Nephron (organoid): ENCODE measurements around the gene SMAD9.
A peak's percentile ranks its signal among the peaks of the same experiment; 100 is the strongest.
"Not testable (repeated sequence)": the region's sequence is repeated elsewhere in the genome, so short reads cannot be mapped to it uniquely, and the experiment has no call there.

Source experiments
- H3K27ac Mint-ChIP-seq, 3 experiments: 2 replicates each; pipeline ENCODE4 v1.8.0; 2020; ENCODE audit warnings: mixed read lengths in 3 of 3, mild to moderate bottlenecking in 2 of 3, moderate library complexity in 1 of 3
- H3K27me3 Mint-ChIP-seq: 2 replicates; pipeline ENCODE4 v1.8.0; 2021; ENCODE audit warnings: low read depth, mild to moderate bottlenecking, moderate library complexity, mixed read lengths
- H3K36me3 Mint-ChIP-seq: 2 replicates; pipeline ENCODE4 v1.8.0; 2020; ENCODE audit warnings: low read depth, mixed read lengths
- H3K4me1 Mint-ChIP-seq: 2 replicates; pipeline ENCODE4 v1.8.0; 2020; ENCODE audit warnings: mixed read lengths
- H3K4me3 Mint-ChIP-seq, 3 experiments: 2 replicates each; pipeline ENCODE4 v1.8.0; 2020; ENCODE audit warnings: mild to moderate bottlenecking in 3 of 3, mixed read lengths in 3 of 3, moderate library complexity in 2 of 3
- H3K9me3 Mint-ChIP-seq: 2 replicates; pipeline ENCODE4 v1.8.0; 2020; ENCODE audit warnings: mixed read lengths
- CTCF ChIP-seq, 3 experiments: fragments of 200-600 bp; sonication (generic); IDR thresholded peaks; one replicate each; pipeline ENCODE4 v1.5.0; 2021; ENCODE audit warnings: antibody characterized with exemption in 3 of 3; ENCODE audit not compliant: unreplicated experiment in 3 of 3

SMAD9 gene

GRCh38 chr13:36888645-36889044, 31.4 kb downstream of the SMAD9 start:
- no peak for TF ChIP-seq CTCF (IDR thresholded peaks at IDR 0.05; ENCODE audit: unreplicated experiment in 3 of 3)
- H3K36me3 Mint-ChIP-seq: no peaks in the 10 kb centered on the region
- peaks cover 20% of the 10 kb centered on the region for H3K4me1 Mint-ChIP-seq
- no peaks in the 10 kb centered on the region for H3K9me3 Mint-ChIP-seq
- no peak overlapping the region for H3K4me3 Mint-ChIP-seq
- H3K27me3 Mint-ChIP-seq: no peaks in the 10 kb centered on the region
- no peak overlapping the region for H3K27ac Mint-ChIP-seq

- Mint-ChIP-seq H3K9me3 (no peaks in the 10 kb centered on the region), H3K36me3 (no peaks in the 10 kb centered on the region), H3K27me3 (no peaks in the 10 kb centered on the region), H3K4me1 (peaks cover 25% of the 10 kb centered on the region), H3K27ac (peak overlapping the region in 1 of 3 experiments; percentile 11), H3K4me3 (no peak overlapping the region)
- no peak for TF ChIP-seq CTCF (IDR thresholded peaks at IDR 0.05; ENCODE audit: unreplicated experiment in 3 of 3)
Measured at GRCh38 chr13:36887758-36888521, 32.1 kb downstream of the SMAD9 start.

GRCh38 chr13:36885901-36886300, 34.1 kb downstream of the SMAD9 start:
- Mint-ChIP-seq H3K4me3 (no peak overlapping the region), H3K4me1 (peaks cover 36% of the 10 kb centered on the region), H3K27ac (no peak overlapping the region), H3K36me3 (no peaks in the 10 kb centered on the region), H3K27me3 (no peaks in the 10 kb centered on the region), H3K9me3 (no peaks in the 10 kb centered on the region)
- no peak for TF ChIP-seq CTCF (IDR thresholded peaks at IDR 0.05; ENCODE audit: unreplicated experiment in 3 of 3)

- Mint-ChIP-seq H3K4me3 (no peak overlapping the region), H3K4me1 (peaks cover 37% of the 10 kb centered on the region), H3K9me3 (no peaks in the 10 kb centered on the region), H3K27me3 (no peaks in the 10 kb centered on the region), H3K27ac (peak overlapping the region; percentile 12 to 50 (median 32)), H3K36me3 (peaks cover 8% of the 10 kb centered on the region)
- no peak for TF ChIP-seq CTCF (IDR thresholded peaks at IDR 0.05; ENCODE audit: unreplicated experiment in 3 of 3)
Measured at GRCh38 chr13:36884235-36884634, 35.8 kb downstream of the SMAD9 start.

GRCh38 chr13:36883824-36884223, 36.2 kb downstream of the SMAD9 start:
- no peak for TF ChIP-seq CTCF (IDR thresholded peaks at IDR 0.05; ENCODE audit: unreplicated experiment in 3 of 3)
- H3K27ac Mint-ChIP-seq: peak overlapping the region; percentile 12 to 50 (median 32)
- no peaks in the 10 kb centered on the region for H3K27me3 Mint-ChIP-seq
- peaks cover 12% of the 10 kb centered on the region for H3K36me3 Mint-ChIP-seq
- H3K4me1 Mint-ChIP-seq: peaks cover 36% of the 10 kb centered on the region
- no peak overlapping the region for H3K4me3 Mint-ChIP-seq
- H3K9me3 Mint-ChIP-seq: no peaks in the 10 kb centered on the region

GRCh38 chr13:36883392-36883791, 36.6 kb downstream of the SMAD9 start:
- H3K9me3 Mint-ChIP-seq, H3K4me3 Mint-ChIP-seq, H3K27me3 Mint-ChIP-seq: not testable (repeated sequence)
- Mint-ChIP-seq H3K4me1 (peaks cover 32% of the 10 kb centered on the region), H3K27ac (peak overlapping the region; percentile 25 to 53 (median 33)), H3K36me3 (peaks cover 16% of the 10 kb centered on the region)
